ENCODE measurements around the gene LAMP1.
A peak's percentile ranks its signal among the peaks of the same experiment; 100 is the strongest.

The LAMP1 gene

GRCh38 chr13:113327391-113327765 lies 30.3 kb downstream of the LAMP1 start:
- TF ChIP-seq EGR1 (IDR thresholded peaks at IDR 0.05) = no peak
- TF ChIP-seq FOXM1 (IDR thresholded peaks at IDR 0.05; ENCODE audit: borderline replicate concordance, low read depth) = no peak
- no peak for TF ChIP-seq TAF1 (IDR thresholded peaks at IDR 0.05; ENCODE audit: low read depth)
- no peak for TF ChIP-seq USF1 (IDR thresholded peaks at IDR 0.05)
- TF ChIP-seq TCF12 (IDR thresholded peaks at IDR 0.05; ENCODE audit: low read depth) = no peak
- TF ChIP-seq MAX (IDR thresholded peaks at IDR 0.05) = no peak

GRCh38 chr13:113327766-113328471 lies 30.9 kb downstream of the LAMP1 start:
- TF ChIP-seq CREB1 (IDR thresholded peaks at IDR 0.05; ENCODE audit: low read depth) = no peak
- TF ChIP-seq YY1 (IDR thresholded peaks at IDR 0.05; ENCODE audit: low read depth) = no peak

- TF ChIP-seq EGR1 (IDR thresholded peaks at IDR 0.05) (no peak), USF1 (IDR thresholded peaks at IDR 0.05) (no peak)
Measured at GRCh38 chr13:113328851-113329250, 31.8 kb downstream of the LAMP1 start.

GRCh38 chr13:113329656-113330312 lies 32.7 kb downstream of the LAMP1 start:
- TF ChIP-seq EGR1 (IDR thresholded peaks at IDR 0.05) = no peak
- no peak for TF ChIP-seq ZBTB7A (IDR thresholded peaks at IDR 0.05; ENCODE audit: low read depth)
- TF ChIP-seq NFIC (IDR thresholded peaks at IDR 0.05) = no peak
- TF ChIP-seq TAF1 (IDR thresholded peaks at IDR 0.05; ENCODE audit: low read depth) = no peak
- no peak for TF ChIP-seq FOXM1 (IDR thresholded peaks at IDR 0.05; ENCODE audit: borderline replicate concordance, low read depth)
- TF ChIP-seq TEAD4 (IDR thresholded peaks at IDR 0.05) = no peak
- TF ChIP-seq CREB1 (IDR thresholded peaks at IDR 0.05; ENCODE audit: low read depth) = no peak
- no peak for TF ChIP-seq RAD21 (IDR thresholded peaks at IDR 0.05; ENCODE audit: low read depth)
- no peak for TF ChIP-seq USF1 (IDR thresholded peaks at IDR 0.05)

GRCh38 chr13:113332615-113333014 lies 35.6 kb downstream of the LAMP1 start:
- TF ChIP-seq MAX (IDR thresholded peaks at IDR 0.05) (no peak), TAF1 (IDR thresholded peaks at IDR 0.05; ENCODE audit: low read depth) (no peak), TEAD4 (IDR thresholded peaks at IDR 0.05) (no peak), CREB1 (IDR thresholded peaks at IDR 0.05; ENCODE audit: low read depth) (no peak), USF1 (IDR thresholded peaks at IDR 0.05) (no peak), RAD21 (IDR thresholded peaks at IDR 0.05; ENCODE audit: low read depth) (no peak), EP300 (IDR thresholded peaks at IDR 0.05; ENCODE audit: borderline replicate concordance) (no peak), YY1 (IDR thresholded peaks at IDR 0.05; ENCODE audit: low read depth) (no peak)

GRCh38 chr13:113333076-113333475 lies 36.0 kb downstream of the LAMP1 start:
- TF ChIP-seq ZBTB7A (IDR thresholded peaks at IDR 0.05; ENCODE audit: low read depth) = no peak
- no peak for TF ChIP-seq REST (IDR thresholded peaks at IDR 0.05; ENCODE audit: low read depth)
- no peak for TF ChIP-seq RAD21 (IDR thresholded peaks at IDR 0.05; ENCODE audit: low read depth)
- TF ChIP-seq YY1 (IDR thresholded peaks at IDR 0.05; ENCODE audit: low read depth) = no peak
- no peak for TF ChIP-seq CEBPB (IDR thresholded peaks at IDR 0.05)
- no peak for TF ChIP-seq CREB1 (IDR thresholded peaks at IDR 0.05; ENCODE audit: low read depth)

GRCh38 chr13:113337556-113337955 lies 40.5 kb downstream of the LAMP1 start:
- TF ChIP-seq MAX (IDR thresholded peaks at IDR 0.05) = peak; percentile 51; the same call in 1 of the 2 replicates
- no peak for TF ChIP-seq TEAD4 (IDR thresholded peaks at IDR 0.05)
- no peak for TF ChIP-seq NFIC (IDR thresholded peaks at IDR 0.05)
- TF ChIP-seq USF1 (IDR thresholded peaks at IDR 0.05) = peak; percentile 85
- 0 out of 2 replicates have a peak, but pooled peaks have one; percentile 27 for TF ChIP-seq TCF12 (IDR thresholded peaks at IDR 0.05; ENCODE audit: low read depth)
- TF ChIP-seq RAD21 (IDR thresholded peaks at IDR 0.05; ENCODE audit: low read depth) = 0 out of 2 replicates have a peak, but pooled peaks have one; percentile 5
